ENCODE data around the gene IL1B.

DNA sequence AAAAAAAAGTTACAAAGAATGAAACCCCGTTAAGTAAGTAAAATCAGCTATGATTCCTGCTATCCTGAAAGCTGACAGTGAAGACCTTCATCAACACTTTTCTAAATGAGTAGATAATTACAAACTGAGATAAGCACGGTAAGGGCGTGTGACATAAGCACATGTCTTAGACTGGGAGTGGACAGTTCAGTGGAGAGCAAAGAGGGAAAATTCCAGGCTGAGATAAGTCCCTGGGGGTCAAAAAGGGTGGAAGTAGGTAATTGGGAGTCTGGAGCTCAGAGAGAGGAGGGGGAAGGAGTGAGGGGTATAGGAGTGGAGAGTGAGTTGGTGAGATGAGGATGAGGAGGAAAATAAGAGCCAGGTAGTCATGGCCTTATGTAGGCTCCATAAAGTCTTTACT, 47.9 kb downstream of the IL1B start:
- TF ChIP-seq CTCF (IDR thresholded peaks at IDR 0.05) (no peak), EP300 (IDR thresholded peaks at IDR 0.05) (no peak)

All from upper lobe of left lung (tissue), 4 donors.